BJ (cell line): ENCODE data around the gene CEP192. TPM values are rescaled to one million over a fixed set of nuclear protein-coding genes. Genes with fewer than 3 reads are reported as not detected.
A peak's percentile ranks its signal among the peaks of the same experiment; 100 is the strongest.

Source experiments
- CTCF ChIA-PET: fragments of 350-600 bp; formaldehyde crosslinking; extraction: SDS; loops from one replicate; lab custom pipeline; 2021; ENCODE audit warnings: antibody characterized with exemption, inconsistent platforms; lab: Yijun Ruan, JAX
- POLR2A ChIA-PET: fragments of 300-600 bp; sonication (Branson Sonifier 250); formaldehyde crosslinking; extraction: SDS; loops from one replicate; lab custom pipeline; 2021; ENCODE audit warnings: antibody characterized with exemption; lab: Charles Lee
- DNase-seq: peaks from one replicate; pipeline ENCODE4 v3.0.0-alpha.2; 2011; ENCODE audit warnings: low read depth
- H3K27me3 ChIP-seq: 2 replicates; pipeline ENCODE4 v1.6.0; 2011; ENCODE audit warnings: low read length; ENCODE audit not compliant: control insufficient read depth, insufficient read depth
- H3K36me3 ChIP-seq: 2 replicates; pipeline ENCODE4 v1.5.1; 2011; ENCODE audit warnings: low read length; ENCODE audit not compliant: control insufficient read depth, insufficient read depth
- H3K4me3 ChIP-seq: 2 replicates; pipeline ENCODE4 v1.5.1; 2011; ENCODE audit warnings: low read depth, mild to moderate bottlenecking, control low read depth, low read length
- CTCF ChIP-seq: IDR thresholded peaks from 2 replicates; pipeline ENCODE4 v1.5.1; 2011; ENCODE audit warnings: low read depth, mild to moderate bottlenecking, control low read depth, inconsistent platforms, low read length, moderate library complexity; ENCODE audit not compliant: insufficient read depth
- polyA plus RNA-seq: library from polyadenylated mRNA; depleted of rRNA; stranded (reverse); fragments of >200 nt; gene quantifications from 2 replicates; pipeline ENCODE4 v1.2.3, GENCODE V29; 2011

Gene CEP192
- polyA plus RNA-seq, 1 experiment = 13.3 TPM

- TF ChIP-seq CTCF = no peak
- Histone ChIP-seq H3K36me3 (peaks cover 3% of the 10 kb centered on the region; the same call in 1 of the 2 replicates), H3K27me3 (no peaks in the 10 kb centered on the region), H3K4me3 (no peak overlapping the region)
- no peak for DNase-seq
- POLR2A ChIA-PET = no interaction called here
- CTCF ChIA-PET = interaction anchor here (0.8 to 2.8 kb wide), 5 partner anchors 8 to 154 kb away, joined by 3 to 18 read pairs (median 4); no protein-coding TSS in a partner anchor
Observed at GRCh38 chr18:13005289-13005688, 14.1 kb downstream of the CEP192 start.

GRCh38 chr18:13006531-13007247 is 15.5 kb downstream of the CEP192 start:
- DNase-seq = no peak
- ChIA-PET CTCF (interaction anchor here (1.5 kb wide), 1 partner anchor 14 kb away, joined by 3 read pairs; no protein-coding TSS in a partner anchor), POLR2A (interaction anchor here (0.6 kb wide), 1 partner anchor 527 kb away, joined by 3 read pairs; no protein-coding TSS in a partner anchor)
- Histone ChIP-seq H3K4me3 (peak overlapping the region; percentile 2; the same call in 1 of the 2 replicates), H3K27me3 (no peaks in the 10 kb centered on the region), H3K36me3 (peaks cover 3% of the 10 kb centered on the region; the same call in 1 of the 2 replicates)
- no peak for TF ChIP-seq CTCF

- Histone ChIP-seq H3K4me3 (no peak overlapping the region), H3K27me3 (no peaks in the 10 kb centered on the region), H3K36me3 (peaks cover 3% of the 10 kb centered on the region; the same call in 1 of the 2 replicates)
- POLR2A ChIA-PET = interaction anchor here (0.6 kb wide), 2 partner anchors 108 to 526 kb away, joined by 3 to 6 read pairs; no protein-coding TSS in a partner anchor
- TF ChIP-seq CTCF = no peak
- DNase-seq = no peak
- CTCF ChIA-PET = no interaction called here
Observed at GRCh38 chr18:13007248-13007560, 16.0 kb downstream of the CEP192 start.

- Histone ChIP-seq H3K4me3 (no peak overlapping the region), H3K36me3 (peaks cover 8% of the 10 kb centered on the region), H3K27me3 (no peaks in the 10 kb centered on the region)
- no peak for TF ChIP-seq CTCF
- DNase-seq = no peak
- ChIA-PET CTCF (no interaction called here), POLR2A (no interaction called here)
Observed at GRCh38 chr18:13011719-13012118, 20.6 kb downstream of the CEP192 start.

- TF ChIP-seq CTCF = no peak
- ChIA-PET POLR2A (no interaction called here), CTCF (interaction anchor here (2.5 kb wide), 1 partner anchor 10 kb away, joined by 13 read pairs; no protein-coding TSS in a partner anchor)
- Histone ChIP-seq H3K36me3 (peaks cover 6% of the 10 kb centered on the region), H3K27me3 (no peaks in the 10 kb centered on the region), H3K4me3 (no peak overlapping the region)
- no peak for DNase-seq
Observed at GRCh38 chr18:13014232-13014631, 23.1 kb downstream of the CEP192 start.
